Heart left ventricle (tissue), 16 donors: Measurements from ENCODE around the gene FOXJ3. TPM values are rescaled to one million over a fixed set of nuclear protein-coding genes. Genes with fewer than 3 reads are reported as not detected.

ENCODE experiments used
- ATAC-seq, 4 donors: fragments of 200-7000 bp; cut with Tn5 transposase; one replicate each; pipeline ENCODE4 v1.9.1; 2020 to 2022; ENCODE audit warnings: moderate library complexity in 4 of 4, mild to moderate bottlenecking in 3 of 4, moderate number of reproducible peaks in 1 of 4
- DNase-seq, 5 donors: peaks; one replicate each; pipeline ENCODE4 v3.0.0-alpha.2; 2020
- H3K27ac ChIP-seq, 12 donors: fragments of 200-600 bp; sonication (generic) in 4 of 12; one replicate each; pipeline versions ENCODE4 v1.5.0 to v1.8.0; 2016 to 2022; ENCODE audit warnings: mild to moderate bottlenecking in 2 of 12
- H3K27me3 ChIP-seq, 9 donors: fragments of 200-600 bp; sonication (generic) in 2 of 9; one replicate each; pipeline versions ENCODE4 v1.5.1 to v1.8.0; 2016 to 2022; ENCODE audit warnings: mild to moderate bottlenecking in 3 of 9
- H3K36me3 ChIP-seq, 9 donors: fragments of 200-600 bp; sonication (generic) in 2 of 9; one replicate each; pipeline versions ENCODE4 v1.5.0 to v1.8.0; 2018 to 2022; ENCODE audit warnings: mild to moderate bottlenecking in 2 of 9
- H3K4me1 ChIP-seq, 12 donors: fragments of 200-600 bp; sonication (generic) in 4 of 12; one replicate each; pipeline versions ENCODE4 v1.5.0 to v1.8.0; 2016 to 2022; ENCODE audit warnings: mild to moderate bottlenecking in 3 of 12
- H3K4me3 ChIP-seq, 12 donors: fragments of 200-600 bp; sonication (generic) in 4 of 12; one replicate each; pipeline versions ENCODE4 v1.5.0 to v1.8.0; 2017 to 2022; ENCODE audit warnings: mild to moderate bottlenecking in 9 of 12, moderate library complexity in 4 of 12
- H3K9me3 ChIP-seq, 12 donors: fragments of 200-600 bp; sonication (generic) in 4 of 12; one replicate each; pipeline versions ENCODE4 v1.5.0 to v1.8.0; 2016 to 2022; ENCODE audit warnings: mild to moderate bottlenecking in 1 of 12
- CTCF ChIP-seq, 12 donors: fragments of 200-600 bp; sonication (generic) in 4 of 12; IDR thresholded peaks; one replicate each; pipeline versions ENCODE4 v1.5.0 to v1.8.0; 2018 to 2022; ENCODE audit warnings: antibody characterized with exemption in 12 of 12, mild to moderate bottlenecking in 5 of 12
- POLR2A ChIP-seq, 2 donors: fragments of 450-650 bp; IDR thresholded peaks; one replicate each; pipeline ENCODE4 v1.6.1; 2017; ENCODE audit warnings: antibody characterized with exemption in 2 of 2, mild to moderate bottlenecking in 2 of 2, moderate library complexity in 2 of 2
- WGBS, 4 donors: extraction: QIAGEN DNeasy Blood & Tissue Kit in 2 of 4; methylation state at CpG; one replicate each; pipeline versions ENCODE4 v1.1.5 to v1.1.7; 2013 to 2018; 5-methylcytosine and 5-hydroxymethylcytosine counted together
- intact Hi-C, 10 donors: fragments of 100-400 bp; cut with DNase I; formaldehyde crosslinking; loops; one replicate each; pipeline versions ENCODE4 v1.11.1 to v1.14.2; 2022
- polyA plus RNA-seq, 2 donors: library from polyadenylated mRNA; stranded (reverse); fragments of 200-250 nt; gene quantifications; one replicate each; pipeline ENCODE4 v1.2.3, GENCODE V29; 2013
- total RNA-seq, 9 donors: library from RNA; depleted of rRNA in 2 of 9; stranded (reverse); fragments of >200 nt in 2 of 9; fragmentation: NEBNext Ultra II Directional in 3 of 9; extraction: Animal tissue kit (Norgen Biotek cat#: 25700) in 3 of 9; gene quantifications; one replicate each; pipeline versions ENCODE4 v1.1.0 to v1.2.4, GENCODE V29; 2016 to 2023
- donor health status: ischemic (EF 13 %, LVEDD 7.1; RV severe dilation, severe dysfunction).
- donor health status: healthy with polysubstance abuse.
- donor health status: DM: no; HTN: yes; CAD: no.
- donor health status: DM: no; HTN: no; CAD: no.
- donor health status: ischemic (EF 25% LVEDD 6.9; RV normal size, moderate dysfunction).
- donor health status: ischemic (EF 25% LVEDD 5.7; RV mildly dilated, moderate dysfunction).
- donor health status: healthy.
- donor health status: DM: yes; HTN: yes; CAD: no.
- donor health status: ischemic (EF 35%, LVEDD 5.7; RV mildly dilated, moderate dysfunction).
- donor health status: nonischemic (EF 11% LVEDD 7.7; RV severe dilation, severe dysfunction).
- donor health status: DM: yes; HTN: yes; CAD: no.
- donor health status: PGD.
- donor health status: ischemic (EF 29% LVEDD 5.4; RV normal size, mild dysfunction).
- donor health status: nonischemic (EF 23%, LVEDD 6.1; RV moderate dilation, normal function).

Gene FOXJ3
- total and polyA plus RNA-seq, 11 donors = 10.8 to 48.8 (median 36.4) TPM

DNA sequence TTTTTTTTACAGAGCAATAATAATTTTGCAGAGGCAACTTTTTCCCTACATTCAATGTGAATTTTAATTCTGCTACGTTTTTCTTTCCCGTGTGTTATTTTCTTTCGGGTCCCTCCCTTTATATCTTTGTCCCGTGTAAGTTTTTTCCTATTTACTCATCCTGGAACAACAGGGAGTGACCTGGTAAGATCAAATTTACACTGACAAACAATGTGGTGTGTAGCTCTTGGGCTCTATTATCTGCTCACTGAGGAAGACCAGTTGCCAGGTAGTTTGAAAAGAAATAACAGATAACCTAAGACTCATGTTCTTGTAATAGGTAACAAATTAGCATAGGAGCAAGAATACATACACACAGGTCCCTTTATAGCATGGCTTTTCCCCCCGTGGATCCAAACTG is 136.8 kb downstream of the FOXJ3 start:
- no peak for TF ChIP-seq CTCF (IDR thresholded peaks at IDR 0.05)
- TF ChIP-seq POLR2A (IDR thresholded peaks at IDR 0.05) = no peak
- H3K27ac ChIP-seq = no peak overlapping the region
- no peaks in the 10 kb centered on the region for H3K4me1 ChIP-seq
- no peak overlapping the region for H3K4me3 ChIP-seq
- WGBS, 4 donors = 87 to 93% (median 91%) methylated on average over 5 of the region's 5 CpGs
- H3K9me3 ChIP-seq = peaks cover 0 to 21% (median 10%) of the 10 kb centered on the region in 12 donors
- peaks cover 0 to 72% (median 55%) of the 10 kb centered on the region in 9 donors for H3K36me3 ChIP-seq
- no peaks in the 10 kb centered on the region for H3K27me3 ChIP-seq
- ATAC-seq = no peak
- DNase-seq = no peak
- intact Hi-C loops = no loop called here

- no peaks in the 10 kb centered on the region for H3K9me3 ChIP-seq
- H3K4me3 ChIP-seq = no peak overlapping the region
- no peak for TF ChIP-seq CTCF (IDR thresholded peaks at IDR 0.05)
- TF ChIP-seq POLR2A (IDR thresholded peaks at IDR 0.05) = no peak
- intact Hi-C loops = no loop called here
- ATAC-seq = no peak
- H3K27me3 ChIP-seq = no peaks in the 10 kb centered on the region
- H3K27ac ChIP-seq = no peak overlapping the region
- no peaks in the 10 kb centered on the region for H3K4me1 ChIP-seq
- peaks cover 0 to 73% (median 57%) of the 10 kb centered on the region in 9 donors for H3K36me3 ChIP-seq
- DNase-seq = no peak
- 92 to 100% (median 96%) methylated on average over 3 of the region's 3 CpGs for whole genome bisulfite sequencing, 4 donors
These were observed 139.2 kb downstream of the FOXJ3 start for GRCh38 chr1:42195841-42196240.

GRCh38 chr1:42192106-42192505 is 142.9 kb downstream of the FOXJ3 start:
- Histone ChIP-seq H3K27me3 (no peaks in the 10 kb centered on the region), H3K27ac (no peak overlapping the region), H3K4me1 (no peaks in the 10 kb centered on the region), H3K36me3 (peaks cover 0 to 90% (median 71%) of the 10 kb centered on the region in 9 donors), H3K9me3 (no peaks in the 10 kb centered on the region), H3K4me3 (no peak overlapping the region)
- 79 to 85% (median 82%) methylated on average over 4 of the region's 4 CpGs for WGBS, 4 donors
- ATAC-seq = no peak
- DNase-seq = no peak
- TF ChIP-seq POLR2A (IDR thresholded peaks at IDR 0.05) = no peak
- no peak for TF ChIP-seq CTCF (IDR thresholded peaks at IDR 0.05)
- intact Hi-C loops = no loop called here

- TF ChIP-seq CTCF (IDR thresholded peaks at IDR 0.05) (no peak), POLR2A (IDR thresholded peaks at IDR 0.05) (no peak)
- Histone ChIP-seq H3K36me3 (peaks cover 0 to 90% (median 71%) of the 10 kb centered on the region in 9 donors), H3K27me3 (no peaks in the 10 kb centered on the region), H3K4me1 (no peaks in the 10 kb centered on the region), H3K4me3 (no peak overlapping the region), H3K9me3 (no peaks in the 10 kb centered on the region), H3K27ac (no peak overlapping the region)
- 89 to 96% (median 93%) methylated on average over 8 of the region's 8 CpGs for WGBS, 4 donors
- ATAC-seq = no peak
- intact Hi-C loops = no loop called here
- DNase-seq = no peak
These were observed 143.7 kb downstream of the FOXJ3 start for GRCh38 chr1:42191319-42191718.
